Left renal cortex interstitium (tissue), 4 donors: Measurements from ENCODE around the gene SLC16A6. TPM values are rescaled to one million over a fixed set of nuclear protein-coding genes. Genes with fewer than 3 reads are reported as not detected.
"Not testable (repeated sequence)": the region's sequence is repeated elsewhere in the genome, so short reads cannot be mapped to it uniquely, and the experiment has no call there.

Experiments used
- DNase-seq, 4 donors: peaks; one replicate each; pipeline ENCODE4 v3.0.0-alpha.2; 2013; ENCODE audit warnings: low read depth in 4 of 4, low spot score in 2 of 4, missing footprints in 1 of 4
- polyA plus RNA-seq, 4 donors: library from polyadenylated mRNA; unstranded; fragments of 120-200 nt; gene quantifications; one replicate each; pipeline ENCODE4 v1.2.1, GENCODE V29; 2013; ENCODE audit not compliant: insufficient read length in 4 of 4

SLC16A6 gene
- polyA plus RNA-seq, 4 donors: 0.43 to 1.5 (median 0.76) TPM

- DNase-seq: peak in 2 of 4 donors; percentile 45 to 68
Observed at GRCh38 chr17:68291836-68292688, 1.1 kb upstream of the SLC16A6 start.

GRCh38 chr17:68290268-68290954 lies 516 bp downstream of the SLC16A6 start:
- DNase-seq: peak in 1 of 4 donors; percentile 21

GRCh38 chr17:68289936-68290267 lies 1.0 kb downstream of the SLC16A6 start:
- DNase-seq: no peak

GRCh38 chr17:68289473-68289872 lies 1.5 kb downstream of the SLC16A6 start:
- DNase-seq: no peak

- no peak for DNase-seq
Observed at GRCh38 chr17:68288804-68289203, 2.1 kb downstream of the SLC16A6 start.

GRCh38 chr17:68288375-68288774 lies 2.6 kb downstream of the SLC16A6 start:
- DNase-seq: no peak

- not testable (repeated sequence) for DNase-seq
Observed at GRCh38 chr17:68281965-68282364, 9.0 kb downstream of the SLC16A6 start.

- no peak for DNase-seq
Observed at GRCh38 chr17:68277807-68278206, 13.1 kb downstream of the SLC16A6 start.

GRCh38 chr17:68276339-68276738 lies 14.6 kb downstream of the SLC16A6 start:
- not testable (repeated sequence) for DNase-seq

- no peak for DNase-seq
Observed at GRCh38 chr17:68273722-68274121, 17.2 kb downstream of the SLC16A6 start.

GRCh38 chr17:68265833-68266232 lies 25.1 kb downstream of the SLC16A6 start:
- not testable (repeated sequence) for DNase-seq

- not testable (repeated sequence) for DNase-seq
Observed at GRCh38 chr17:68263101-68263681, 27.7 kb downstream of the SLC16A6 start.

GRCh38 chr17:68262467-68262866 lies 28.5 kb downstream of the SLC16A6 start:
- DNase-seq: not testable (repeated sequence)

GRCh38 chr17:68260051-68260762 lies 30.7 kb downstream of the SLC16A6 start:
- DNase-seq: peak in 1 of 4 donors; percentile 19

GRCh38 chr17:68259648-68259951 lies 31.3 kb downstream of the SLC16A6 start:
- not testable (repeated sequence) for DNase-seq

- not testable (repeated sequence) for DNase-seq
Observed at GRCh38 chr17:68258890-68259647, 31.9 kb downstream of the SLC16A6 start.

- DNase-seq: no peak
Observed at GRCh38 chr17:68257934-68258333, 33.0 kb downstream of the SLC16A6 start.

- not testable (repeated sequence) for DNase-seq
Observed at GRCh38 chr17:68256701-68257100, 34.2 kb downstream of the SLC16A6 start.

GRCh38 chr17:68255731-68256538 lies 35.0 kb downstream of the SLC16A6 start:
- no peak for DNase-seq
